Natural killer cell (primary cell): ENCODE results near the gene FAM107B. TPM values are rescaled to one million over a fixed set of nuclear protein-coding genes. Genes with fewer than 3 reads are reported as not detected.

ENCODE experiments used
- ATAC-seq, 3 donors: fragments of 150-1000 bp in 2 of 3; fragments of 200-7000 bp in 1 of 3; cut with Tn5 transposase; 1 replicate in 1 of 3; 2 replicates in 2 of 3; pipeline ENCODE4 v1.10.0; 2021; ENCODE audit warnings: mild to moderate bottlenecking in 2 of 3, moderate library complexity in 2 of 3
- DNase-seq, 2 donors: peaks; one replicate each; pipeline versions ENCODE4 v3.0.0 to v3.0.0-alpha.2; 2013 to 2021; ENCODE audit warnings: mixed read lengths in 1 of 2
- H3K27ac ChIP-seq: one replicate; pipeline ENCODE4 v1.5.1; 2013; ENCODE audit warnings: mild to moderate bottlenecking, low read length
- H3K27me3 ChIP-seq: one replicate; pipeline ENCODE4 v1.6.1; 2013; ENCODE audit warnings: low read length; ENCODE audit not compliant: control insufficient read depth, insufficient read depth
- H3K36me3 ChIP-seq: one replicate; pipeline ENCODE4 v1.6.1; 2013; ENCODE audit warnings: low read length; ENCODE audit not compliant: control insufficient read depth, insufficient read depth
- H3K4me1 ChIP-seq: one replicate; pipeline ENCODE4 v1.6.1; 2013; ENCODE audit warnings: low read length; ENCODE audit not compliant: control insufficient read depth, insufficient read depth
- H3K4me3 ChIP-seq: one replicate; pipeline ENCODE4 v1.5.1; 2013; ENCODE audit warnings: low read length
- H3K9me3 ChIP-seq: one replicate; pipeline ENCODE4 v1.6.1; 2013; ENCODE audit warnings: low read length; ENCODE audit not compliant: control insufficient read depth, insufficient read depth
- H3K27ac Mint-ChIP-seq, 2 donors: one replicate each; pipeline ENCODE4 v1.8.0; 2022; ENCODE audit warnings: mild to moderate bottlenecking in 2 of 2, mixed read lengths in 2 of 2, moderate library complexity in 1 of 2
- H3K27me3 Mint-ChIP-seq, 2 donors: one replicate each; pipeline ENCODE4 v1.8.0; 2022; ENCODE audit warnings: low read depth in 2 of 2, mixed read lengths in 2 of 2
- H3K36me3 Mint-ChIP-seq: one replicate; pipeline ENCODE4 v1.8.0; 2022; ENCODE audit warnings: mixed read lengths
- H3K4me1 Mint-ChIP-seq, 2 donors: one replicate each; pipeline ENCODE4 v1.8.0; 2022; ENCODE audit warnings: mixed read lengths in 2 of 2
- H3K4me3 Mint-ChIP-seq: one replicate; pipeline ENCODE4 v1.8.0; 2022; ENCODE audit warnings: mild to moderate bottlenecking, moderate library complexity, mixed read lengths
- H3K9me3 Mint-ChIP-seq, 2 donors: one replicate each; pipeline ENCODE4 v1.8.0; 2022; ENCODE audit warnings: mixed read lengths in 2 of 2
- CTCF ChIP-seq: fragments of 200-600 bp; IDR thresholded peaks from one replicate; pipeline ENCODE4 v1.8.0; 2022; ENCODE audit warnings: antibody characterized with exemption
- WGBS: methylation state at CpG from one replicate; pipeline ENCODE4 v1.1.7; 2013; ENCODE audit warnings: missing lambda C conversion rate; ENCODE audit not compliant: insufficient coverage; 5-methylcytosine and 5-hydroxymethylcytosine counted together
- intact Hi-C: fragments of 100-400 bp; cut with micrococcal nuclease; formaldehyde crosslinking; loops from one replicate; pipeline ENCODE4 v1.14.2; 2022
- total RNA-seq, 4 donors: library from RNA; stranded (reverse); fragments of 120-200 nt in 1 of 4; gene quantifications; one replicate each; pipeline versions ENCODE4 v1.2.3 to v1.2.4, GENCODE V29; 2013 to 2022

FAM107B gene
- total RNA-seq, 3 donors from 2014 or later (not counting 1 experiment from before 2014, with no cell fraction given): 165 to 226 (median 224) TPM

- H3K4me3 Mint-ChIP-seq: peak overlapping the region; percentile 38
- Histone ChIP-seq H3K36me3 (peaks cover 60% of the 10 kb centered on the region), H3K4me1 (peaks cover 20% of the 10 kb centered on the region), H3K27me3 (no peaks in the 10 kb centered on the region), H3K27ac (no peak overlapping the region), H3K9me3 (no peaks in the 10 kb centered on the region), H3K4me3 (no peak overlapping the region)
- no peaks in the 10 kb centered on the region for H3K9me3 Mint-ChIP-seq
- no peaks in the 10 kb centered on the region for H3K36me3 Mint-ChIP-seq
- ATAC-seq (no peak), DNase-seq (no peak)
- intact Hi-C loops: no loop called here
- H3K4me1 Mint-ChIP-seq: peaks cover 87 to 90% of the 10 kb centered on the region in 2 donors
- no peaks in the 10 kb centered on the region for H3K27me3 Mint-ChIP-seq
- whole genome bisulfite sequencing: 84% methylated on average over 2 of the region's 3 CpGs
- H3K27ac Mint-ChIP-seq: peak overlapping the region; percentile 55 to 72
- no peak for TF ChIP-seq CTCF
Observed at GRCh38 chr10:14529351-14529750, 245.3 kb downstream of the FAM107B start.

- Mint-ChIP-seq H3K36me3 (no peaks in the 10 kb centered on the region), H3K27me3 (no peaks in the 10 kb centered on the region), H3K9me3 (no peaks in the 10 kb centered on the region), H3K27ac (peak overlapping the region; percentile 55 to 72), H3K4me3 (peak overlapping the region; percentile 38), H3K4me1 (peaks cover 87 to 90% of the 10 kb centered on the region in 2 donors)
- no peak overlapping the region for H3K27ac ChIP-seq
- intact Hi-C loops: no loop called here
- H3K4me1 ChIP-seq: peaks cover 26% of the 10 kb centered on the region
- no peaks in the 10 kb centered on the region for H3K27me3 ChIP-seq
- no peak overlapping the region for H3K4me3 ChIP-seq
- WGBS: no CpG with 5 or more reads among the region's 2 CpGs
- H3K9me3 ChIP-seq: no peaks in the 10 kb centered on the region
- no peak for TF ChIP-seq CTCF
- peaks cover 56% of the 10 kb centered on the region for H3K36me3 ChIP-seq
- DNase-seq (peak in 1 of 2 donors; percentile 69), ATAC-seq (peak; percentile 36 to 73 (median 50))
Observed at GRCh38 chr10:14528450-14528849, 246.2 kb downstream of the FAM107B start.

GRCh38 chr10:14527915-14528314 lies 246.8 kb downstream of the FAM107B start:
- no peak for ATAC-seq
- intact Hi-C loops: no loop called here
- H3K4me3 Mint-ChIP-seq: peak overlapping the region; percentile 38

More at GRCh38 chr10:14527915-14528314, 246.8 kb downstream of the FAM107B start:
- Histone ChIP-seq H3K27ac (no peak overlapping the region), H3K27me3 (no peaks in the 10 kb centered on the region), H3K4me3 (no peak overlapping the region), H3K36me3 (peaks cover 52% of the 10 kb centered on the region), H3K9me3 (no peaks in the 10 kb centered on the region), H3K4me1 (peaks cover 29% of the 10 kb centered on the region)
- DNase-seq: no peak
- Mint-ChIP-seq H3K27me3 (no peaks in the 10 kb centered on the region), H3K36me3 (no peaks in the 10 kb centered on the region), H3K4me1 (peaks cover 87 to 90% of the 10 kb centered on the region in 2 donors), H3K9me3 (no peaks in the 10 kb centered on the region), H3K27ac (peak overlapping the region; percentile 56 to 72)
- TF ChIP-seq CTCF: no peak
- WGBS: 100% methylated on average over 1 of the region's 3 CpGs
